Measurements from ENCODE around the gene OR5K2.

- TF ChIP-seq CTCF (IDR thresholded peaks at IDR 0.05) (no peak), POLR2A (IDR thresholded peaks at IDR 0.05) (no peak)
These were observed 35.5 kb downstream of the OR5K2 start for GRCh38 chr3:98532709-98533571.

All from lower leg skin (tissue), 3 donors.